A549 treated with DMSO at 1 μM for 4 hours (cell line): Measurements from ENCODE around the gene PSMD4. TPM values are rescaled to one million over a fixed set of nuclear protein-coding genes. Genes with fewer than 3 reads are reported as not detected.

ENCODE experiments used
- total RNA-seq: library from RNA; stranded (reverse); fragments of 200-300 nt; extraction: Qiagen RNA extraction; gene quantifications from 5 replicates; pipeline ENCODE4 v1.2.3, GENCODE V29; 2022; ENCODE audit warnings: low read depth

PSMD4 gene
- 173 to 200 TPM (median 195 TPM) in 5 replicates for total RNA-seq

GRCh38 chr1:151254217-151255213 is at the start of gene PSMD4:
PSMD4 (plus strand) TSS chr1:151254734; CDS start chr1:151254783, 49 bp downstream.

GRCh38 chr1:151281969-151282882 is 27.7 kb downstream of the PSMD4 start, which contains the start of gene ZNF687:
ZNF687 (plus strand) TSS chr1:151282299; CDS start chr1:151286292, 3,993 bp downstream.

Other genes with a start within 250 kb of the PSMD4 start
- 2.1 to 3.9 TPM (median 3.1 TPM) in 5 replicates for gene MINDY1, start 247.8 kb upstream of the PSMD4 start, total RNA-seq
- gene PRUNE1, start 246.3 kb upstream of the PSMD4 start, total RNA-seq = 12.7 to 17.8 TPM (median 15.1 TPM) in 5 replicates
- gene BNIPL, start 218.1 kb upstream of the PSMD4 start, total RNA-seq = 0.08 to 0.18 TPM (median 0.11 TPM) in 4 of 5 replicates, not detected in the other
- 6.4 to 7.6 TPM (median 7.1 TPM) in 5 replicates for gene C1orf56, start 207.0 kb upstream of the PSMD4 start, total RNA-seq
- gene CDC42SE1, start 195.1 kb upstream of the PSMD4 start, total RNA-seq = 72.0 to 83.5 TPM (median 79.6 TPM) in 5 replicates
- 15.9 to 20.3 TPM (median 18.8 TPM) in 5 replicates for gene MLLT11, start 194.3 kb upstream of the PSMD4 start, total RNA-seq
- gene GABPB2, start 184.0 kb upstream of the PSMD4 start, total RNA-seq = 2.3 to 4.7 TPM (median 3.7 TPM) in 5 replicates
- 0.72 to 2.0 TPM (median 1.4 TPM) in 5 replicates for gene SEMA6C, start 108.1 kb upstream of the PSMD4 start, total RNA-seq
- not detected in 5 replicates for gene TNFAIP8L2, start 98.1 kb upstream of the PSMD4 start, total RNA-seq
- 5.2 to 7.2 TPM (median 6.5 TPM) in 5 replicates for gene LYSMD1, start 88.8 kb upstream of the PSMD4 start, total RNA-seq
- gene SCNM1, start 88.6 kb upstream of the PSMD4 start, total RNA-seq = 41.8 to 46.9 TPM (median 46.7 TPM) in 5 replicates
- gene TMOD4, start 78.8 kb upstream of the PSMD4 start, total RNA-seq = 0.25 to 0.44 TPM (median 0.33 TPM) in 4 of 5 replicates, not detected in the other
- 44.2 to 71.7 TPM (median 45.2 TPM) in 5 replicates for gene VPS72, start 64.5 kb upstream of the PSMD4 start, total RNA-seq
- 43.6 to 69.2 TPM (median 48.2 TPM) in 5 replicates for gene PIP5K1A, start 56.2 kb upstream of the PSMD4 start, total RNA-seq
- 14.3 to 17.0 TPM (median 14.8 TPM) in 5 replicates for gene ZNF687, start 27.6 kb downstream of the PSMD4 start, total RNA-seq
- 25.1 to 32.4 TPM (median 30.0 TPM) in 5 replicates for gene PI4KB, start 72.7 kb downstream of the PSMD4 start, total RNA-seq
- gene RFX5, start 92.5 kb downstream of the PSMD4 start, total RNA-seq = 27.6 to 30.8 TPM (median 29.7 TPM) in 5 replicates
- gene SELENBP1, start 118.0 kb downstream of the PSMD4 start, total RNA-seq = 5.8 to 6.2 TPM (median 5.8 TPM) in 5 replicates
- gene PSMB4, start 144.8 kb downstream of the PSMD4 start, total RNA-seq = 376 to 425 TPM (median 399 TPM) in 5 replicates
- 21.4 to 24.5 TPM (median 22.2 TPM) in 5 replicates for gene POGZ, start 204.8 kb downstream of the PSMD4 start, total RNA-seq